Neural progenitor cell (in vitro differentiated cells): ENCODE data around the gene HDAC1. TPM values are rescaled to one million over a fixed set of nuclear protein-coding genes. Genes with fewer than 3 reads are reported as not detected.
"Not testable (repeated sequence)": the region's sequence is repeated elsewhere in the genome, so short reads cannot be mapped to it uniquely, and the experiment has no call there.

Experiments used
- DNase-seq: peaks from one replicate; pipeline ENCODE4 v3.0.0-alpha.2; 2016; ENCODE audit warnings: low spot score
- H2AFZ ChIP-seq: fragments of 200-600 bp; sonication (generic); replicated peaks from 2 replicates; pipeline ENCODE4 v1.6.1; 2016; ENCODE audit warnings: antibody characterized with exemption
- H3F3A ChIP-seq: fragments of 200-600 bp; sonication (generic); 2 replicates; pipeline ENCODE4 v1.6.1; 2016; ENCODE audit warnings: antibody characterized with exemption, low read depth
- H3K27ac ChIP-seq: fragments of 200-600 bp; sonication (generic); 2 replicates; pipeline ENCODE4 v1.5.1; 2016; ENCODE audit warnings: mild to moderate bottlenecking
- H3K27me3 ChIP-seq: fragments of 200-600 bp; sonication (generic); 2 replicates; pipeline ENCODE4 v1.6.1; 2016; ENCODE audit warnings: mild to moderate bottlenecking, moderate library complexity
- H3K36me3 ChIP-seq: fragments of 200-600 bp; sonication (generic); 2 replicates; pipeline ENCODE4 v1.5.1; 2016
- H3K4me1 ChIP-seq: fragments of 200-600 bp; sonication (generic); 2 replicates; pipeline ENCODE4 v1.6.1; 2016; ENCODE audit warnings: mixed run types
- H3K4me2 ChIP-seq: fragments of 200-600 bp; sonication (generic); 2 replicates; pipeline ENCODE4 v1.6.1; 2016
- H3K4me3 ChIP-seq: fragments of 200-600 bp; sonication (generic); 2 replicates; pipeline ENCODE4 v1.5.1; 2016
- H3K79me2 ChIP-seq: fragments of 200-600 bp; sonication (generic); 2 replicates; pipeline ENCODE4 v1.6.1; 2016; ENCODE audit warnings: low read depth
- H3K9ac ChIP-seq: fragments of 200-600 bp; sonication (generic); 2 replicates; pipeline ENCODE4 v1.6.1; 2016
- H3K9me3 ChIP-seq: fragments of 200-600 bp; sonication (generic); 2 replicates; pipeline ENCODE4 v1.5.1; 2016; ENCODE audit warnings: low read depth
- H4K20me1 ChIP-seq: fragments of 200-600 bp; sonication (generic); 2 replicates; pipeline ENCODE4 v1.6.1; 2016; ENCODE audit warnings: low read depth
- H3K27ac Mint-ChIP-seq: 3 replicates; pipeline ENCODE4 v1.8.0; 2021; ENCODE audit warnings: mixed read lengths
- H3K27me3 Mint-ChIP-seq: 2 replicates; pipeline ENCODE4 v1.8.0; 2022; ENCODE audit warnings: low read depth, mild to moderate bottlenecking, inconsistent platforms, moderate library complexity, mixed read lengths; ENCODE audit not compliant: insufficient read depth
- H3K36me3 Mint-ChIP-seq: 3 replicates; pipeline ENCODE4 v1.8.0; 2021; ENCODE audit warnings: mixed read lengths
- H3K4me1 Mint-ChIP-seq: 3 replicates; pipeline ENCODE4 v1.8.0; 2021; ENCODE audit warnings: mixed read lengths
- H3K4me3 Mint-ChIP-seq: 3 replicates; pipeline ENCODE4 v1.8.0; 2021; ENCODE audit warnings: mild to moderate bottlenecking, moderate library complexity, mixed read lengths
- H3K9me3 Mint-ChIP-seq: 3 replicates; pipeline ENCODE4 v1.8.0; 2020; ENCODE audit warnings: mixed read lengths
- CTCF ChIP-seq: fragments of 200-600 bp; sonication (generic); IDR thresholded peaks from 2 replicates; pipeline ENCODE4 v1.5.1; 2017; ENCODE audit warnings: antibody characterized with exemption, mild to moderate bottlenecking
- EZH2 ChIP-seq: fragments of 200-600 bp; sonication (generic); IDR thresholded peaks from 2 replicates; pipeline ENCODE4 v1.6.1; 2017; ENCODE audit warnings: antibody characterized with exemption, mild to moderate bottlenecking, moderate library complexity
- EZH2phosphoT487 ChIP-seq: fragments of 200-600 bp; sonication (generic); IDR thresholded peaks from 2 replicates; pipeline ENCODE4 v1.6.1; 2017; ENCODE audit warnings: antibody characterized with exemption
- total RNA-seq: library from RNA; depleted of rRNA; stranded (reverse); fragments of >200 nt; gene quantifications from 2 replicates; pipeline ENCODE4 v1.2.3, GENCODE V29; 2015; ENCODE audit warnings: low replicate concordance

HDAC1 gene
- total RNA-seq, 1 donor from 2014 or later: 129 TPM

- Histone ChIP-seq H4K20me1 (no peaks in the 10 kb centered on the region), H3K4me2 (no peak overlapping the region), H3K9ac (no peak overlapping the region), H3K27me3 (peaks cover 7% of the 10 kb centered on the region), H3K27ac (no peak overlapping the region), H2AFZ (no peak overlapping the region), H3F3A (no peaks in the 10 kb centered on the region), H3K79me2 (no peaks in the 10 kb centered on the region), H3K9me3 (no peaks in the 10 kb centered on the region), H3K4me3 (no peak overlapping the region), H3K4me1 (peaks cover 9% of the 10 kb centered on the region), H3K36me3 (no peaks in the 10 kb centered on the region)
- H3K36me3 Mint-ChIP-seq: no peaks in the 10 kb centered on the region
- no peak for DNase-seq
- H3K4me3 Mint-ChIP-seq: no peak overlapping the region
- H3K27ac Mint-ChIP-seq: no peak overlapping the region
- H3K4me1 Mint-ChIP-seq: peaks cover 21% of the 10 kb centered on the region
- no peak for TF ChIP-seq EZH2
- TF ChIP-seq EZH2phosphoT487: no peak
- TF ChIP-seq CTCF: no peak
- H3K9me3 Mint-ChIP-seq: no peaks in the 10 kb centered on the region
- peaks cover 3% of the 10 kb centered on the region for H3K27me3 Mint-ChIP-seq
Observed at GRCh38 chr1:32276032-32276782, 15.7 kb upstream of the HDAC1 start.

- H3K4me1 ChIP-seq, H3K9me3 ChIP-seq, H3K36me3 ChIP-seq, H3K27me3 ChIP-seq, DNase-seq, H3K27ac ChIP-seq, H3K9ac ChIP-seq, H3K79me2 ChIP-seq, H3K4me3 ChIP-seq, H3F3A ChIP-seq, H3K27ac Mint-ChIP-seq, H3K9me3 Mint-ChIP-seq, H4K20me1 ChIP-seq, H3K27me3 Mint-ChIP-seq, H3K4me3 Mint-ChIP-seq, H3K36me3 Mint-ChIP-seq, H3K4me2 ChIP-seq, H3K4me1 Mint-ChIP-seq, H2AFZ ChIP-seq: not testable (repeated sequence)
Observed at GRCh38 chr1:32284777-32285176, 7.1 kb upstream of the HDAC1 start.

- no peak overlapping the region for H2AFZ ChIP-seq
- H3K4me1 ChIP-seq: no peaks in the 10 kb centered on the region
- H3K4me3 ChIP-seq: no peak overlapping the region
- no peak overlapping the region for H3K4me2 ChIP-seq
- no peaks in the 10 kb centered on the region for H3K9me3 ChIP-seq
- no peak for DNase-seq
- TF ChIP-seq EZH2phosphoT487 (no peak), CTCF (no peak), EZH2 (no peak)
- Mint-ChIP-seq H3K27ac (no peak overlapping the region), H3K4me3 (no peak overlapping the region), H3K9me3 (no peaks in the 10 kb centered on the region), H3K36me3 (no peaks in the 10 kb centered on the region), H3K4me1 (no peaks in the 10 kb centered on the region), H3K27me3 (peaks cover 7% of the 10 kb centered on the region)
- no peak overlapping the region for H3K9ac ChIP-seq
- H4K20me1 ChIP-seq: no peaks in the 10 kb centered on the region
- peaks cover 8% of the 10 kb centered on the region for H3F3A ChIP-seq
- no peak overlapping the region for H3K27ac ChIP-seq
- no peaks in the 10 kb centered on the region for H3K36me3 ChIP-seq
- H3K27me3 ChIP-seq: no peaks in the 10 kb centered on the region
- no peaks in the 10 kb centered on the region for H3K79me2 ChIP-seq
Observed at GRCh38 chr1:32285658-32286057, 6.2 kb upstream of the HDAC1 start.

GRCh38 chr1:32286763-32287162 lies 5.1 kb upstream of the HDAC1 start:
- Histone ChIP-seq H3K9ac (no peak overlapping the region), H3K4me3 (no peak overlapping the region), H4K20me1 (no peaks in the 10 kb centered on the region), H3K79me2 (no peaks in the 10 kb centered on the region), H3K36me3 (no peaks in the 10 kb centered on the region), H3K9me3 (no peaks in the 10 kb centered on the region), H3K27me3 (no peaks in the 10 kb centered on the region), H3F3A (peaks cover 19% of the 10 kb centered on the region), H3K4me2 (no peak overlapping the region), H3K4me1 (no peaks in the 10 kb centered on the region), H2AFZ (no peak overlapping the region), H3K27ac (no peak overlapping the region)
- Mint-ChIP-seq H3K9me3 (no peaks in the 10 kb centered on the region), H3K27ac (no peak overlapping the region), H3K36me3 (no peaks in the 10 kb centered on the region), H3K4me3 (no peak overlapping the region), H3K27me3 (peaks cover 10% of the 10 kb centered on the region), H3K4me1 (peaks cover 4% of the 10 kb centered on the region)
- DNase-seq: no peak
- no peak for TF ChIP-seq CTCF
- TF ChIP-seq EZH2: no peak
- TF ChIP-seq EZH2phosphoT487: no peak
